22Rv1 (cell line): ENCODE results near the gene LRCH2.

Source experiments
- ZFX ChIP-seq: fragments of 450-650 bp; IDR thresholded peaks from 2 replicates; pipeline ENCODE4 v1.6.1; 2017; ENCODE audit warnings: antibody characterized with exemption, borderline replicate concordance
- TF ChIP-seq, protein P1 (sequence below): fragments of 450-650 bp; IDR thresholded peaks from 2 replicates; pipeline ENCODE4 v1.5.1; 2017; ENCODE audit warnings: mild to moderate bottlenecking

DNA sequence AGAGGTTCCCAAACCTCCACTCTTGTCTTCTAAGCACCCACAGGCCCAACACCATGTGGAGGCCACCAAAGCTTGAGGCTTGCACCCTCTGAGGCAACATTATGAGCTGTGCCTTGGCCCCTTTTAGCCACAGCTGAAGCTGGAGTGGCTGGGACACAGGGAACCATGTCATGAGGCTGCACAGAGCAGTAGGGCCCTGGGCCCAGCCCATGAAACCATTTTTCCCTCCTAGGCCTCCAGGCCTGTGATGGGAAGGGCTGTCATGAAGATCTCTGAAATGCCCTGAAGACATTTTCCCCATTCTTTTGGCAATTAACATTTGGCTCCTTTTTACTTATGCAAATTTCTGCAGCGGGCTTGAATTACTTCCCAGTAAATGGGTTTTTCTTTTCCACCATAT is 29.9 kb downstream of the LRCH2 start:
- TF ChIP-seq, protein P1, sequence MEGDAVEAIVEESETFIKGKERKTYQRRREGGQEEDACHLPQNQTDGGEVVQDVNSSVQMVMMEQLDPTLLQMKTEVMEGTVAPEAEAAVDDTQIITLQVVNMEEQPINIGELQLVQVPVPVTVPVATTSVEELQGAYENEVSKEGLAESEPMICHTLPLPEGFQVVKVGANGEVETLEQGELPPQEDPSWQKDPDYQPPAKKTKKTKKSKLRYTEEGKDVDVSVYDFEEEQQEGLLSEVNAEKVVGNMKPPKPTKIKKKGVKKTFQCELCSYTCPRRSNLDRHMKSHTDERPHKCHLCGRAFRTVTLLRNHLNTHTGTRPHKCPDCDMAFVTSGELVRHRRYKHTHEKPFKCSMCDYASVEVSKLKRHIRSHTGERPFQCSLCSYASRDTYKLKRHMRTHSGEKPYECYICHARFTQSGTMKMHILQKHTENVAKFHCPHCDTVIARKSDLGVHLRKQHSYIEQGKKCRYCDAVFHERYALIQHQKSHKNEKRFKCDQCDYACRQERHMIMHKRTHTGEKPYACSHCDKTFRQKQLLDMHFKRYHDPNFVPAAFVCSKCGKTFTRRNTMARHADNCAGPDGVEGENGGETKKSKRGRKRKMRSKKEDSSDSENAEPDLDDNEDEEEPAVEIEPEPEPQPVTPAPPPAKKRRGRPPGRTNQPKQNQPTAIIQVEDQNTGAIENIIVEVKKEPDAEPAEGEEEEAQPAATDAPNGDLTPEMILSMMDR = no peak
- TF ChIP-seq ZFX = no peak
